Uterus (tissue), 4 donors: ENCODE measurements around the gene ST6GALNAC4. TPM values are rescaled to one million over a fixed set of nuclear protein-coding genes. Genes with fewer than 3 reads are reported as not detected.
A peak's percentile ranks its signal among the peaks of the same experiment; 100 is the strongest.

Experiments
- DNase-seq, 2 donors: peaks; one replicate each; pipeline ENCODE4 v3.0.0-alpha.2; 2019 to 2020
- H3K27ac ChIP-seq, 2 donors: fragments of 200-600 bp; sonication (generic); 1 replicate in 1 of 2; 2 replicates in 1 of 2; pipeline ENCODE4 v1.5.1; 2016 to 2018
- H3K27me3 ChIP-seq, 2 donors: fragments of 200-600 bp; sonication (generic); one replicate each; pipeline ENCODE4 v1.5.1; 2018 to 2019; ENCODE audit warnings: control low read depth in 1 of 2
- H3K36me3 ChIP-seq, 2 donors: fragments of 200-600 bp; sonication (generic); one replicate each; pipeline ENCODE4 v1.5.1; 2019; ENCODE audit warnings: control low read depth in 1 of 2
- H3K4me1 ChIP-seq, 2 donors: fragments of 200-600 bp; sonication (generic); one replicate each; pipeline ENCODE4 v1.5.1; 2018 to 2019; ENCODE audit warnings: control low read depth in 1 of 2
- H3K4me3 ChIP-seq, 2 donors: fragments of 200-600 bp; sonication (generic); 1 replicate in 1 of 2; 2 replicates in 1 of 2; pipeline ENCODE4 v1.5.1; 2018 to 2019; ENCODE audit warnings: mild to moderate bottlenecking in 1 of 2
- H3K9me3 ChIP-seq, 2 donors: fragments of 200-600 bp; sonication (generic); one replicate each; pipeline ENCODE4 v1.5.1; 2019; ENCODE audit warnings: control low read depth in 1 of 2
- CTCF ChIP-seq, 4 experiments: fragments of 200-600 bp in 2 of 4; fragments of 450-650 bp in 2 of 4; sonication (generic) in 2 of 4; IDR thresholded peaks; one replicate each; pipeline ENCODE4 v1.5.1; 2016 to 2019; ENCODE audit warnings: antibody characterized with exemption in 4 of 4, mild to moderate bottlenecking in 2 of 4, moderate library complexity in 1 of 4
- POLR2A ChIP-seq, 2 donors: fragments of 450-650 bp; IDR thresholded peaks; one replicate each; pipeline ENCODE4 v1.6.1; 2016; ENCODE audit warnings: antibody characterized with exemption in 2 of 2, mild to moderate bottlenecking in 1 of 2, moderate library complexity in 1 of 2
- intact Hi-C: fragments of 100-400 bp; cut with DNase I; formaldehyde crosslinking; loops from one replicate; pipeline ENCODE4 v1.15.1; 2023; ENCODE audit warnings: low total_unique reads
- total RNA-seq, 4 donors: library from RNA; depleted of rRNA in 3 of 4; stranded (reverse); fragments of >200 nt in 3 of 4; gene quantifications; one replicate each; pipeline versions ENCODE4 v1.1.0 to v1.2.4, GENCODE V29; 2014 to 2023
- donor health status: DM: yes; HTN: yes; CAD: no.

ST6GALNAC4 gene
- total RNA-seq, 4 donors from 2014 or later: 0.59 to 41.7 (median 20.7) TPM

- TF ChIP-seq CTCF (IDR thresholded peaks at IDR 0.05): no peak
- no peak for TF ChIP-seq POLR2A (IDR thresholded peaks at IDR 0.05)
- DNase-seq: no peak
- Histone ChIP-seq H3K27ac (peak overlapping the region in 1 of 2 donors; percentile 81), H3K9me3 (no peaks in the 10 kb centered on the region), H3K36me3 (no peaks in the 10 kb centered on the region), H3K4me1 (peaks cover 7 to 10% of the 10 kb centered on the region in 2 donors), H3K27me3 (no peaks in the 10 kb centered on the region), H3K4me3 (peak overlapping the region; percentile 69 to 88)
- intact Hi-C loops: no loop called here
Observed at GRCh38 chr9:127937056-127937387, 20.2 kb upstream of the ST6GALNAC4 start.

GRCh38 chr9:127936347-127936852 lies 19.6 kb upstream of the ST6GALNAC4 start:
- intact Hi-C loops: no loop called here
- Histone ChIP-seq H3K27ac (no peak overlapping the region), H3K36me3 (no peaks in the 10 kb centered on the region), H3K4me3 (peak overlapping the region in 1 of 2 donors; percentile 69), H3K27me3 (no peaks in the 10 kb centered on the region), H3K4me1 (peaks cover 7 to 10% of the 10 kb centered on the region in 2 donors), H3K9me3 (no peaks in the 10 kb centered on the region)
- no peak for DNase-seq
- TF ChIP-seq POLR2A (IDR thresholded peaks at IDR 0.05) (no peak), CTCF (IDR thresholded peaks at IDR 0.05) (no peak)

- H3K9me3 ChIP-seq: no peaks in the 10 kb centered on the region
- H3K27ac ChIP-seq: no peak overlapping the region
- H3K4me1 ChIP-seq: peaks cover 7 to 10% of the 10 kb centered on the region in 2 donors
- no peaks in the 10 kb centered on the region for H3K36me3 ChIP-seq
- H3K4me3 ChIP-seq: no peak overlapping the region
- no peaks in the 10 kb centered on the region for H3K27me3 ChIP-seq
- TF ChIP-seq CTCF (IDR thresholded peaks at IDR 0.05): no peak
- TF ChIP-seq POLR2A (IDR thresholded peaks at IDR 0.05): no peak
- intact Hi-C loops: no loop called here
- no peak for DNase-seq
Observed at GRCh38 chr9:127935765-127936221, 19.0 kb upstream of the ST6GALNAC4 start.

- Histone ChIP-seq H3K9me3 (no peaks in the 10 kb centered on the region), H3K27ac (no peak overlapping the region), H3K4me3 (no peak overlapping the region), H3K4me1 (peaks cover 7 to 10% of the 10 kb centered on the region in 2 donors), H3K36me3 (no peaks in the 10 kb centered on the region), H3K27me3 (no peaks in the 10 kb centered on the region)
- DNase-seq: no peak
- intact Hi-C loops: no loop called here
- TF ChIP-seq CTCF (IDR thresholded peaks at IDR 0.05): no peak
- no peak for TF ChIP-seq POLR2A (IDR thresholded peaks at IDR 0.05)
Observed at GRCh38 chr9:127934986-127935385, 18.1 kb upstream of the ST6GALNAC4 start.

- TF ChIP-seq CTCF (IDR thresholded peaks at IDR 0.05): no peak
- H3K9me3 ChIP-seq: no peaks in the 10 kb centered on the region
- intact Hi-C loops: no loop called here
- peaks cover 7 to 10% of the 10 kb centered on the region in 2 donors for H3K4me1 ChIP-seq
- H3K4me3 ChIP-seq: no peak overlapping the region
- H3K27ac ChIP-seq: no peak overlapping the region
- DNase-seq: no peak
- H3K36me3 ChIP-seq: no peaks in the 10 kb centered on the region
- no peaks in the 10 kb centered on the region for H3K27me3 ChIP-seq
Observed at GRCh38 chr9:127934248-127934647, 17.4 kb upstream of the ST6GALNAC4 start.
